Activated T-helper 1 cell treated with anti-CD3 and anti-CD28 coated beads, Interleukin-12 subunit alpha, Interleukin-12 subunit beta, Interleukin-2, Interleukin-4 antibody, amounts not matched to agents 30 ng/mL and 10 ng/mL and 1 ng/mL, durations not matched to agents 14 hours and 24 hours and 36 hours (primary cell): Measurements from ENCODE around the gene FGF7. TPM values are rescaled to one million over a fixed set of nuclear protein-coding genes. Genes with fewer than 3 reads are reported as not detected.
A peak's percentile ranks its signal among the peaks of the same experiment; 100 is the strongest.
"Not testable (repeated sequence)": the region's sequence is repeated elsewhere in the genome, so short reads cannot be mapped to it uniquely, and the experiment has no call there.

Experiments used
- DNase-seq: peaks from one replicate; pipeline ENCODE4 v3.0.0; 2021; ENCODE audit warnings: low spot score
- H3K27ac Mint-ChIP-seq: one replicate; pipeline ENCODE4 v1.8.0; 2021; ENCODE audit warnings: mild to moderate bottlenecking, mixed read lengths
- H3K27me3 Mint-ChIP-seq: one replicate; pipeline ENCODE4 v1.8.0; 2022; ENCODE audit warnings: mild to moderate bottlenecking, moderate library complexity, mixed read lengths; ENCODE audit not compliant: insufficient read depth
- H3K36me3 Mint-ChIP-seq: one replicate; pipeline ENCODE4 v1.8.0; 2021; ENCODE audit warnings: low read depth, mixed read lengths
- H3K4me1 Mint-ChIP-seq: one replicate; pipeline ENCODE4 v1.8.0; 2021; ENCODE audit warnings: low read depth, mixed read lengths
- H3K4me3 Mint-ChIP-seq: one replicate; pipeline ENCODE4 v1.8.0; 2021; ENCODE audit warnings: mild to moderate bottlenecking, moderate library complexity, mixed read lengths
- H3K9me3 Mint-ChIP-seq: one replicate; pipeline ENCODE4 v1.8.0; 2021; ENCODE audit warnings: mixed read lengths
- intact Hi-C: fragments of 100-400 bp; cut with micrococcal nuclease; formaldehyde crosslinking; loops from one replicate; pipeline ENCODE4 v1.15.1; 2024
- total RNA-seq: library from RNA; stranded (reverse); gene quantifications from 2 replicates; pipeline ENCODE4 v1.2.3, GENCODE V29; 2022

Gene FGF7
- total RNA-seq, 1 donor from 2014 or later = not detected

- Mint-ChIP-seq H3K9me3 (no peaks in the 10 kb centered on the region), H3K36me3 (no peaks in the 10 kb centered on the region), H3K27me3 (peaks cover 19% of the 10 kb centered on the region), H3K4me3 (no peak overlapping the region), H3K27ac (no peak overlapping the region), H3K4me1 (no peaks in the 10 kb centered on the region)
- no peak for DNase-seq
- intact Hi-C loops = no loop called here
Observed at GRCh38 chr15:49452595-49452994, 29.6 kb downstream of the FGF7 start.

DNA sequence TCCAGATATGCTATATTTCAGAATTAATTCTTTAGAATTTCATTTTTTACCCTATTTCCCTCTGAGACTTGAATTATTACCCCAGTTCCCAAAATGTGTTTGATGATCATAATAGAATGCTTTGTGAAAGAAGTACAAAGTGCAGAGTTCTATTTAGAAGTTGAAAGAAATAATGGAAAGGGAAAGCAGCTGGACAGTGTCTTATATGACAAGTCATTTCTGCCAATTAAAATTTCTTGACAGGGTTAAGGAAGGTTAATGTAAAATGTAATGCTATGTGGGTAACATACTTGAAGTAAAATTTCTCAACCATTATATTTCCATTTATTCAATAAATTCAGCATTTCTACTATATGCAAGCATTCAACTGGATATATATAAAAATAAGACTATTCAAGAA, 33.1 kb downstream of the FGF7 start:
- intact Hi-C loops = no loop called here
- Mint-ChIP-seq H3K4me3 (no peak overlapping the region), H3K4me1 (no peaks in the 10 kb centered on the region), H3K9me3 (no peaks in the 10 kb centered on the region), H3K27me3 (peaks cover 31% of the 10 kb centered on the region), H3K27ac (no peak overlapping the region), H3K36me3 (no peaks in the 10 kb centered on the region)
- no peak for DNase-seq

- H3K4me3 Mint-ChIP-seq = no peak overlapping the region
- intact Hi-C loops = no loop called here
- peaks cover 31% of the 10 kb centered on the region for H3K27me3 Mint-ChIP-seq
- H3K36me3 Mint-ChIP-seq = no peaks in the 10 kb centered on the region
- no peak overlapping the region for H3K27ac Mint-ChIP-seq
- no peaks in the 10 kb centered on the region for H3K9me3 Mint-ChIP-seq
- H3K4me1 Mint-ChIP-seq = no peaks in the 10 kb centered on the region
- no peak for DNase-seq
Observed at GRCh38 chr15:49458145-49458544, 35.1 kb downstream of the FGF7 start.

- H3K4me1 Mint-ChIP-seq = no peaks in the 10 kb centered on the region
- intact Hi-C loops = no loop called here
- no peaks in the 10 kb centered on the region for H3K36me3 Mint-ChIP-seq
- H3K27me3 Mint-ChIP-seq = peaks cover 23% of the 10 kb centered on the region
- no peak overlapping the region for H3K4me3 Mint-ChIP-seq
- no peak overlapping the region for H3K27ac Mint-ChIP-seq
- no peaks in the 10 kb centered on the region for H3K9me3 Mint-ChIP-seq
- DNase-seq = no peak
Observed at GRCh38 chr15:49460411-49460941, 37.4 kb downstream of the FGF7 start.

- Mint-ChIP-seq H3K4me1 (peaks cover 14% of the 10 kb centered on the region), H3K9me3 (no peaks in the 10 kb centered on the region), H3K27ac (no peak overlapping the region), H3K27me3 (peaks cover 16% of the 10 kb centered on the region), H3K36me3 (no peaks in the 10 kb centered on the region), H3K4me3 (no peak overlapping the region)
- intact Hi-C loops = no loop called here
- DNase-seq = no peak
Observed at GRCh38 chr15:49462232-49462844, 39.3 kb downstream of the FGF7 start.

- H3K9me3 Mint-ChIP-seq = no peaks in the 10 kb centered on the region
- H3K4me3 Mint-ChIP-seq = no peak overlapping the region
- H3K36me3 Mint-ChIP-seq = no peaks in the 10 kb centered on the region
- intact Hi-C loops = no loop called here
- no peak for DNase-seq
- H3K27me3 Mint-ChIP-seq = peaks cover 11% of the 10 kb centered on the region
- peaks cover 14% of the 10 kb centered on the region for H3K4me1 Mint-ChIP-seq
- no peak overlapping the region for H3K27ac Mint-ChIP-seq
Observed at GRCh38 chr15:49464522-49464921, 41.5 kb downstream of the FGF7 start.

GRCh38 chr15:49466119-49466518, 43.1 kb downstream of the FGF7 start:
- intact Hi-C loops = no loop called here
- Mint-ChIP-seq H3K4me1 (peaks cover 14% of the 10 kb centered on the region), H3K4me3 (no peak overlapping the region), H3K27ac (no peak overlapping the region), H3K9me3 (no peaks in the 10 kb centered on the region), H3K36me3 (no peaks in the 10 kb centered on the region), H3K27me3 (peaks cover under 1% of the 10 kb centered on the region)
- no peak for DNase-seq

- Mint-ChIP-seq H3K27ac (no peak overlapping the region), H3K4me3 (no peak overlapping the region), H3K4me1 (peaks cover 28% of the 10 kb centered on the region), H3K27me3 (peaks cover 4% of the 10 kb centered on the region), H3K9me3 (no peaks in the 10 kb centered on the region), H3K36me3 (no peaks in the 10 kb centered on the region)
- DNase-seq = no peak
- intact Hi-C loops = no loop called here
Observed at GRCh38 chr15:49467746-49468480, 44.9 kb downstream of the FGF7 start.

DNA sequence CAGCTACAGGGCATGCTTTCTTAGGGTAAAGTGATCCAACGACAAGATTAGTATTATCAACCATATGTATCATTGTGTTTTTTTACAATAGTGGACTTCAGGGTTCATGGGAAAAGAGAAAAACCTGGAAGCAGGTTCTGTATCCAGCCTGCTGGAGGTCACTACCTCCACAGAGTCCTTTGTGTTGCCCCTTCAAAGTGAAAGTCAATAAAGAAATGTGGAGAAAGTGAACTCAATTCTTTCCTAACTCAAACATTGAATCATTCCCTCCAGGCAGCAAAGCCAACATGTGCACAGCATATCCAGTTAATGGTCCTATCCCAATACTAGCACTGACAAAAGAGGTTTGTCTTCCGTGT, 45.4 kb downstream of the FGF7 start:
- no peak for DNase-seq
- no peak overlapping the region for H3K27ac Mint-ChIP-seq
- H3K4me3 Mint-ChIP-seq = no peak overlapping the region
- no peaks in the 10 kb centered on the region for H3K36me3 Mint-ChIP-seq
- H3K27me3 Mint-ChIP-seq = peaks cover 4% of the 10 kb centered on the region
- H3K4me1 Mint-ChIP-seq = peaks cover 28% of the 10 kb centered on the region
- H3K9me3 Mint-ChIP-seq = no peaks in the 10 kb centered on the region
- intact Hi-C loops = no loop called here

DNA sequence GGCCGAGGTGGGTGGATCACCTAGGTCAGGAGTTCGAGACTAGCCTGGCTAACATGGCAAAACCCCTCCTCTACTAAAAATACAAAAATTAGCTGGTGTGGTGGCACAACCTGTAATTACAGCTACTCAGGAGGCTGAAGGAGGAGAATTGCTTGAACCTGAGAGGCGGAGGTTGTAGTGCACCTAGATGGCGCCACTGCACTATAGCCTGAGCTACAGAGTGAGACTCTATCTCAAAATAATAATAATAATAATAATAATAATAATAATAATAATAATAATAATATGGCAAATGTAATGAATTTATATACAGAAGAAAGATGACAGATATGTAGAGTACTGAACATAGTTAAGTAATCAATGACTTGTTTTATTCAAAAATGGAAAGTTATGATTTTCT, 48.2 kb downstream of the FGF7 start:
- not testable (repeated sequence) for H3K4me3 Mint-ChIP-seq, DNase-seq, H3K27ac Mint-ChIP-seq, H3K27me3 Mint-ChIP-seq, H3K9me3 Mint-ChIP-seq, H3K36me3 Mint-ChIP-seq
- H3K4me1 Mint-ChIP-seq = peaks cover 25% of the 10 kb centered on the region
- intact Hi-C loops = loop anchor here (1.0 to 2.0 kb wide), 2 partner anchors 150 to 674 kb away; partner anchors contain the start of genes DTWD1 and FAM227B

- Mint-ChIP-seq H3K4me1 (peaks cover 20% of the 10 kb centered on the region), H3K27ac (no peak overlapping the region), H3K4me3 (no peak overlapping the region), H3K36me3 (no peaks in the 10 kb centered on the region), H3K27me3 (peaks cover 4% of the 10 kb centered on the region), H3K9me3 (no peaks in the 10 kb centered on the region)
- peak; percentile 8 for DNase-seq
- intact Hi-C loops = loop anchor here (1.0 to 2.0 kb wide), 2 partner anchors 149 to 674 kb away; partner anchors contain the start of genes DTWD1 and FAM227B
Observed at GRCh38 chr15:49471733-49472132, 48.7 kb downstream of the FGF7 start.

DNA sequence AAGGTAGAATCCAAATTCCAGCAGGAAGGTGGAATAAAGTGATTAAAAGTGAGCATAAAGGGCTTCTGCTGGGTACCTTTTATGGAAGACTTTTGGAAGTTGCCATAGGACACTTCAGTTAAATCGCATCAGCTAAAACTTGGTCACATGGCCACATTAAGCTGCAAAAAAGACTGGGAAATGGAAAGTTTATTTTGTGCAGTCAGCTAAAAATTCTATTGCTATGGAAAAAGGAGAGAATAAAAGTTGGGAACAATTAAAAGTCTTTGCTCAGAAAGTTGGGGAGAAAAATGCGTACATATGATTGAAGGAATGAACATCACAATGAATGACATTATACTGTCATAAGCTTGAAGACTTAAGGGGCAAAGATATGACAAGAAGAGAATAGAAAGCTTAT, 49.3 kb downstream of the FGF7 start:
- intact Hi-C loops = no loop called here
- Mint-ChIP-seq H3K36me3 (no peaks in the 10 kb centered on the region), H3K27ac (no peak overlapping the region), H3K4me1 (peaks cover 14% of the 10 kb centered on the region), H3K9me3 (no peaks in the 10 kb centered on the region), H3K4me3 (no peak overlapping the region), H3K27me3 (peaks cover 4% of the 10 kb centered on the region)
- DNase-seq = no peak

DNA sequence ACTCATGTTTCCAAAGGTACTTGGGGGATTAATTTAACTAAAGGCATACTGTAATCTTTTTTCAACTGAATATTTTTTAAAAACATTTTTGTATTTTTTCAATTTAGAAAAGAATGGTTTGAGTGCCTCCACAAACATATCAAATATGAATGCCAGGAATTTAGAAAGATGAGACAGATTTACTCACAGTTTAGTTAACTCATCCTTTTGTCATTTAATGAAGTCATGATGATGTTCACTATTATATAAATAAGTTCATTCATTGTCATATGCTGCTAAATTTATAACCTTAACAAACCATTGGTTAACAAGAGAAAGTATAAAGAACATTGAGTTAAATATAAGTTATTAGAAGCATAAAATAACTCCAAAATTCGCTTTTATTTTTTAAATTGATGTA, 50.0 kb downstream of the FGF7 start:
- Mint-ChIP-seq H3K9me3 (no peaks in the 10 kb centered on the region), H3K36me3 (no peaks in the 10 kb centered on the region), H3K4me1 (peaks cover 13% of the 10 kb centered on the region), H3K4me3 (no peak overlapping the region), H3K27ac (no peak overlapping the region), H3K27me3 (peaks cover 4% of the 10 kb centered on the region)
- intact Hi-C loops = no loop called here
- DNase-seq = no peak
